HEK293 (cell line): Measurements from ENCODE around the gene RASA3.

Experiments
- CTCF ChIA-PET: fragments of 350-600 bp; formaldehyde crosslinking; extraction: SDS; loops from one replicate; lab custom pipeline; 2021; ENCODE audit warnings: antibody characterized with exemption; lab: Yijun Ruan, JAX
- POLR2A ChIA-PET: fragments of 300-600 bp; formaldehyde crosslinking; extraction: SDS; loops from one replicate; lab custom pipeline; 2020; ENCODE audit warnings: antibody characterized with exemption, inconsistent platforms; lab: Yijun Ruan, JAX
- H3K27ac ChIP-seq: fragments of 200-500 bp; sonication (Bioruptor generic); 2 replicates; pipeline ENCODE4 v1.5.1; 2014; ENCODE audit warnings: low read depth, low read length, control low read depth, inconsistent platforms; ENCODE audit errors: extremely low read depth
- H3K36me3 ChIP-seq, 2 experiments: fragments of 200-500 bp in 1 of 2; sonication (Bioruptor generic) in 1 of 2; 1 replicate in 1 of 2; 2 replicates in 1 of 2; pipeline ENCODE4 v1.5.1; 2014 to 2017; ENCODE audit warnings: inconsistent platforms in 2 of 2, low read length in 2 of 2; ENCODE audit not compliant: control insufficient read depth in 2 of 2, insufficient read depth in 1 of 2
- H3K4me1 ChIP-seq: fragments of 200-500 bp; sonication (Bioruptor generic); 2 replicates; pipeline ENCODE4 v1.5.1; 2014; ENCODE audit warnings: mild to moderate bottlenecking, low read length, inconsistent platforms; ENCODE audit not compliant: control insufficient read depth, insufficient read depth
- H3K4me3 ChIP-seq: 2 replicates; pipeline ENCODE4 v1.5.1; 2011; ENCODE audit warnings: low read depth, mild to moderate bottlenecking, control low read depth, low read length, moderate library complexity
- H3K9me3 ChIP-seq: fragments of 200-500 bp; sonication (Bioruptor generic); 2 replicates; pipeline ENCODE4 v1.5.1; 2014; ENCODE audit warnings: low read depth, low read length, inconsistent platforms; ENCODE audit not compliant: control insufficient read depth, insufficient read depth
- KLF17 ChIP-seq: fragments of 450-650 bp; formaldehyde crosslinking; IDR thresholded peaks from 2 replicates; pipeline ENCODE4 v1.5.1; 2016; ENCODE audit warnings: missing biosample characterization, missing genetic modification characterization
- KLF9 ChIP-seq: fragments of 450-650 bp; formaldehyde crosslinking; IDR thresholded peaks from 2 replicates; pipeline ENCODE4 v1.5.1; 2016; ENCODE audit warnings: missing biosample characterization, missing genetic modification characterization, low read depth
- PATZ1 ChIP-seq: fragments of 450-650 bp; formaldehyde crosslinking; IDR thresholded peaks from 2 replicates; pipeline ENCODE4 v1.5.1; 2016; ENCODE audit warnings: missing biosample characterization, missing genetic modification characterization
- REPIN1 ChIP-seq: fragments of 450-650 bp; formaldehyde crosslinking; IDR thresholded peaks from 2 replicates; pipeline ENCODE4 v1.5.1; 2017; ENCODE audit warnings: missing biosample characterization, missing genetic modification characterization, low read depth
- ZBTB10 ChIP-seq: fragments of 450-650 bp; formaldehyde crosslinking; IDR thresholded peaks from 2 replicates; pipeline ENCODE4 v1.5.1; 2016; ENCODE audit warnings: missing biosample characterization, missing genetic modification characterization
- ZNF138 ChIP-seq: fragments of 450-650 bp; formaldehyde crosslinking; IDR thresholded peaks from 2 replicates; pipeline ENCODE4 v1.5.1; 2016; ENCODE audit warnings: missing biosample characterization, missing genetic modification characterization, borderline replicate concordance
- ZNF146 ChIP-seq: fragments of 450-650 bp; formaldehyde crosslinking; IDR thresholded peaks from 2 replicates; pipeline ENCODE4 v1.5.1; 2016; ENCODE audit warnings: missing biosample characterization, missing genetic modification characterization
- ZNF169 ChIP-seq: fragments of 450-650 bp; formaldehyde crosslinking; IDR thresholded peaks from 2 replicates; pipeline ENCODE4 v1.5.1; 2016; ENCODE audit warnings: missing biosample characterization, missing genetic modification characterization
- ZNF362 ChIP-seq: fragments of 450-650 bp; formaldehyde crosslinking; IDR thresholded peaks from 2 replicates; pipeline ENCODE4 v1.5.1; 2016; ENCODE audit warnings: missing biosample characterization, missing genetic modification characterization
- ZNF404 ChIP-seq: fragments of 450-650 bp; formaldehyde crosslinking; IDR thresholded peaks from 2 replicates; pipeline ENCODE4 v1.5.1; 2017; ENCODE audit warnings: missing biosample characterization, missing genetic modification characterization
- ZNF426 ChIP-seq: fragments of 450-650 bp; formaldehyde crosslinking; IDR thresholded peaks from 2 replicates; pipeline ENCODE4 v1.5.1; 2017; ENCODE audit warnings: missing biosample characterization, missing genetic modification characterization, mild to moderate bottlenecking, inconsistent platforms, moderate library complexity
- ZNF48 ChIP-seq: fragments of 450-650 bp; formaldehyde crosslinking; IDR thresholded peaks from 2 replicates; pipeline ENCODE4 v1.5.1; 2016; ENCODE audit warnings: missing biosample characterization, missing genetic modification characterization
- ZNF488 ChIP-seq: fragments of 450-650 bp; formaldehyde crosslinking; IDR thresholded peaks from 2 replicates; pipeline ENCODE4 v1.5.1; 2016; ENCODE audit warnings: missing biosample characterization, missing genetic modification characterization
- ZNF561 ChIP-seq: fragments of 450-650 bp; IDR thresholded peaks from 2 replicates; pipeline ENCODE4 v1.5.1; 2018; ENCODE audit warnings: missing biosample characterization, missing genetic modification characterization, borderline replicate concordance
- ZNF626 ChIP-seq: fragments of 450-650 bp; sonication (Bioruptor Pico); formaldehyde crosslinking; IDR thresholded peaks from 2 replicates; pipeline ENCODE4 v1.5.1; 2018; ENCODE audit warnings: missing biosample characterization, missing genetic modification characterization, inconsistent platforms
- ZNF645 ChIP-seq: fragments of 450-650 bp; formaldehyde crosslinking; IDR thresholded peaks from 2 replicates; pipeline ENCODE4; 2016; ENCODE audit warnings: missing biosample characterization, missing genetic modification characterization

Gene RASA3

GRCh38 chr13:114123876-114124275 is 8.5 kb downstream of the RASA3 start (continued):
- TF ChIP-seq PATZ1 (tag by site-specific recombination) (no peak), REPIN1 (tag by site-specific recombination) (no peak), KLF9 (no peak), ZNF488 (tag by site-specific recombination) (no peak), ZNF146 (tag by site-specific recombination) (no peak), ZNF426 (tag by site-specific recombination) (no peak), ZBTB10 (tag by site-specific recombination) (no peak), ZNF48 (tag by site-specific recombination) (no peak), ZNF626 (tag by site-specific recombination) (no peak)
- TF ChIP-seq, all 188 proteins: peak for 0

GRCh38 chr13:114123448-114123847 is 9.0 kb downstream of the RASA3 start:
- no peaks in the 10 kb centered on the region for H3K4me1 ChIP-seq
- no peak for TF ChIP-seq ZNF362 (tag by site-specific recombination)
- TF ChIP-seq ZNF645 (tag by site-specific recombination), result no peak
- no peak for TF ChIP-seq ZNF138 (tag by site-specific recombination)
- TF ChIP-seq KLF17, result no peak
- no peak for TF ChIP-seq ZNF426 (tag by site-specific recombination)
- no peak for TF ChIP-seq ZNF404 (tag by site-specific recombination)
- TF ChIP-seq ZNF561 (tag by site-specific recombination), result no peak
- TF ChIP-seq ZNF169, result no peak
- no peaks in the 10 kb centered on the region for H3K9me3 ChIP-seq
- no peak overlapping the region for H3K27ac ChIP-seq
- no peak overlapping the region for H3K4me3 ChIP-seq
- ChIA-PET POLR2A (interaction anchor here (0.5 kb wide), 1 partner anchor 12 kb away, joined by 4 read pairs; no protein-coding TSS in a partner anchor), CTCF (no interaction called here)
- no peaks in the 10 kb centered on the region for H3K36me3 ChIP-seq
